GM19467 (cell line): ENCODE data around the gene PLEKHA7.
"Not testable (repeated sequence)": the region's sequence is repeated elsewhere in the genome, so short reads cannot be mapped to it uniquely, and the experiment has no call there.

ENCODE experiments used
- ATAC-seq: cut with Tn5 transposase; IDR thresholded peaks from one replicate; pipeline ENCODE4 v1.9.1; 2021; ENCODE audit warnings: mild to moderate bottlenecking, moderate library complexity; ENCODE audit not compliant: unreplicated experiment

PLEKHA7 gene

DNA sequence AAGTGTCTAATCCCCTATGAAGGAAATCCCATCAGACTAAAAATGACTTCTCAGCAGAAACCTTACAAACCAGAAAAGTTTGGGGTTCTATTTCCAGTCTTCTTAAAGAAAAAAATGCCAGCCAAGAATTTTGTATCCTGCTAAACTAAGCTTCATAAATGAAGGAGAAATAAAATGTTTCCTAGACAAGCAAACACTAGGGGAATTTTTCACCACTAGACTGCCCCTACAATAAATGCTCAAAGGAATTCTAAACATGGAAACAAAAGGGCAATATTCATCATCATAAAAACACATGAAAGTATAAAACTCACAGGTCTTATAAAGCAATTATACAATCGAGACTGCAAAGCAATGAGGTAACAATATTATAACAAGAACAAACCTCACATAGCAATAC lies 124.3 kb downstream of the PLEKHA7 start:
- ATAC-seq: no peak

DNA sequence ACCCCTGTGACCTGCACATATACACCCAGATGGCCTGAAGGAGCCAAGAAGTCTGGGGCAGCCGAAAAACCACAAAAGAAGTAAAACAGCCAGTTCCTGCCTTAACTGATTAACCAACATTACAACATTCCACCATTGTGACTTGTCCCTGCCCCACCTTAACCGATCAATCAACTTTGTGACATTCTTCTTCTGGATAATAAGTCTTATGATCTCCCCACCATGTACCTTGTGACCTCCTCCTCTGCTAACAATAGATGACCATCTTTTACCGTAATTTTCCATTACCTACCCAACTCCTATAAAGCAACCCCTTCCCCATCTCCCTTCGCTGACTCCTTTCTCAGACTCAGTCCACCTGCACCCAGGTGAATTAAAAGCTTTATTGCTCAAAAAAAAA lies 125.2 kb downstream of the PLEKHA7 start:
- not testable (repeated sequence) for ATAC-seq

DNA sequence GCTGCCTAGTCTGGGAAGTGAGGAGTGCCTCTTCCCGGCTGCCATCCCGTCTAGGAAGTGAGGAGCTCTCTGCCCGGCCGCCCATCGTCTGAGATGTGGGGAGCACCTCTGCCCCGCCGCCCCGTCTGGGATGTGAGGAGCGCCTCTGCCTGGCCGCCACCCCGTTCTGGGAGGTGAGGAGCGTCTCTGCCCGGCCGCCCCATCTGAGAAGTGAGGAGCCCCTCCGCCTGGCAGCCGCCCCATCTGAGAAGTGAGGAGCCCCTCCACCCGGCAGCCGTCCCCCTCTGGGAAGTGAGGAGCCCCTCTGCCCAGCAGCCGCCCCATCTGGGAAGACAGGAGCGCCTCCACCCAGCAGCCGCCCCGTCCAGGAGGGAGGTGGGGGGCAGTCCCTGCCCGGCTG lies 126.3 kb downstream of the PLEKHA7 start:
- ATAC-seq: not testable (repeated sequence)

DNA sequence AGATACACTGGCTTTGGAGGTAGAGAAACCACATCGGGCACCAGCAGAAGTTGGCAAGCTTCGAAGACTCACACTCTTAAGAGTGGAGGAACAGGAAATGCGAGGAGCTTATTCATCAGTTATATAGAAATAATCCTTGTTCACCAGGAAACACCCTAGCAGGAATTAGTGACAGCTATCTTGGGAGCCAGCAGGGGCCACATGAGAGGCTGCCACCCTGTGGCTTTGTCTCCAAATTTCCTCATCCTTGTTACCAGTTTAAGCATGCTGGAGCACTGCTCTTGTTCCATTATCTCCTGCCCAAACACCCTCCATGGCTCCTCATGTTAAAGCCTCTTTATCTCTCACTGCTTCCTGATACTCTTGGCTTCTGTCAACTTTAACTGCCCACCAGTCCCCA lies 131.0 kb downstream of the PLEKHA7 start:
- ATAC-seq: no peak

DNA sequence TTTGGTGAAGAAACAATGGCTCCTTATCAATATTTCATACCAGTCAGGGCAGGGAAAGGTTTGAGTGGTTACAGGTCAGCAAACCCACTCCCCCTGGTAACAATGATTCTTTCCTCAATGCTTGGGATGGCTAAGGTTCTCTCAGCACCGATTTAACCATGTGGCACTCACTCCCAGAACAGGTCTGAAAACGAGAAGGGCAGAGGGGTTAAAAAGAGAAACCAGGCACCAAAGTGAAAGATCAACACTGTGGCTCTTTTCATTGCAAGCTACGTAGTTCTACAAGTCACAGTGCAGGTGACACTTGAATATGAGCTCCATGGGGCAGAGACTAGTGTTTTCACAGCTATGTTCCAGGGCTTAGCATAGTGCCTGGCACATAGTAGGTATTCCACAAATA lies 132.4 kb downstream of the PLEKHA7 start:
- no peak for ATAC-seq

DNA sequence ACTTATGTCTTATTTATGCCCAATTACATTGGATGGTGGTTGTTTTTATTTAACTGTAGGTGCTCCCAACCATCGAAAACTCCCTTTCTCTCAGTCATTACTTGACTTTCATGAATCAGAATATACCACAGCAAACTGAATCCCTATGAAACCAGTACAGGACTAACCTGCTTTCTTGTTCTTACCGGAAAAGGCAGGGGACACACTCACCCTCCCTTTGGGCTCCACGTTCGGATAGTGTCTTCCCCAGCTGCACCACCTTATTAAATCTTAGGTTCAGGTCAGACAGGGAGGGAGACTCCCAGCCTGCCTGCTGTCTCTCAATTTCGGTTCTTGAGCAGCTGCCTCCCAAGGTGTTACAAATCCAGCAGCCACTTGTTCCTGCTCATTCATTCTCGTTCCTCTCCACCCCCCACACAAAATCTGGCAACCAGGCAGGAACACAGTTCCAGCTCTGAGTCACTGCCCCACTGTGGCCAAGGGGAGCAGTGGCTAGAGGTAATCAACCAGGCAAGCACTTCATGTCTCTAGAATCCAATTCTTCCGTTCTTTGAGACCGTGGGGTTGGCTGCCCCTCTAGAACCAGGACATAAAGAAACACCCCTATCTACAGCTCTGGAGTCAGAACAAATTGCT lies 133.0 kb downstream of the PLEKHA7 start:
- ATAC-seq: no peak

DNA sequence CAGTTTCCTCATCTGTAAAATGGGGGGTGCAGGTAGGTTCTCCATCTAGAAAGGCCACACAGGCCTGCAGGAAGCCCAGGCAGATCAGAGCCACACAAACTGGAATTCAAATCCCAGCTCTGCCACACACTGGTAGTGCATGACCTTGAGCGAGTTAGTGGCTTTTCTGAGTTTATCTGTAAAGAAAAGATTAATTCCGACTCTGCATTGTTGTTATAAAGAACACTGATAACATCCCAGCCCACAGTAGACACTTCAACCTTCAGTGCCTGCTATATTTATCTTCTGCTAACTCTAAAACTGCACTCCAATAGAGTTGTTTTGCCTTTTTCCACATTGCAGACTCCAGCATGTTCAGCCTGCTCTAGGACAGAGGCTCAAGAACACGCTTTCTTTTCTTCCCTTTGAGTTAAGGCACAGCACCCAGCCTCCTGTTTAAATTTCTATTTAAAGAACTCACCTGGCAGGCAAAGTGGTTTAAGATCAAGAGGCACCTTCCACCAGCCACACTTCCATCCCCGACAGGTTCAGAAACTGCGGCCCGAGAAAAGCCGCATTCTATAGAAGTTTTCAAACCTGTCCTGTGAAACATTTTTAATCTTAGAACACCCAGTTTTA lies 133.9 kb downstream of the PLEKHA7 start:
- no peak for ATAC-seq

DNA sequence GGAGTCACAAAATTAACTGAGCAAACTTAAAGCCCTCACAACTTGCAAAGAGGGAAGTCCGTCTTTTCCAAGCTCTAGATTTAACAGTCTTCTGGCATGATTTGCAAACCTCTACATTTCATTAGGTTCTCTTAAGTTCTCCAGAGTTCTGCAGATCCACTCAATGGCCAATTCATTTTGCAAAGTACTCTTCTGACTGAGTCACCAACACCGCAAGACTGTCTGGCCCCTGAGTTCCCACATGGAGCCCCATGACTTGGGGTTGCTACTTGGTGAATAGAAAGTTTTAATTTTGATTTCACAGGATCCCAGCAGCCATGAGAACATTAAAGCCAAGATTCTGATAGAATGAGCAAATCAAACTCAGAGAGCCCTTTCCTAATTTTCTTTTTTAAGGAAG lies 134.5 kb downstream of the PLEKHA7 start:
- no peak for ATAC-seq

DNA sequence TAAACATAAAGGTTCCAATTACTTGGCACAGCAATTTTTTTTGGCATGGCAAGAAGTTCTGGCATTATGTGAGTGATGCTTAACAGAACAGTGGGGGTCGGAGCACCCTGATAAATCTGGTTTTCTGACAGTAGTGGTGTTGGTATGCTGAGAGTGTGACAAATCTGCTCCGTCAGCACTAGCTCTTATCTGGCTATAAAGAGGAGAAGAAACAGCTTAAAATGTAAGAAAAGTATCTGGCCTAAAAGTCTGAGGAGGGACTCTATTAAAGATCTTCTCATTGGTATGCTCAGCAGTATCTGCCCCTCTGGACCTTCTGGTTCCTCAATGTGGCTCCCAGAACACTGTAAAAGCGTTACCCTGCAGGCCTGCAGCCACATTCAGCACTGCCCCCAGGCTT lies 137.4 kb downstream of the PLEKHA7 start:
- no peak for ATAC-seq

DNA sequence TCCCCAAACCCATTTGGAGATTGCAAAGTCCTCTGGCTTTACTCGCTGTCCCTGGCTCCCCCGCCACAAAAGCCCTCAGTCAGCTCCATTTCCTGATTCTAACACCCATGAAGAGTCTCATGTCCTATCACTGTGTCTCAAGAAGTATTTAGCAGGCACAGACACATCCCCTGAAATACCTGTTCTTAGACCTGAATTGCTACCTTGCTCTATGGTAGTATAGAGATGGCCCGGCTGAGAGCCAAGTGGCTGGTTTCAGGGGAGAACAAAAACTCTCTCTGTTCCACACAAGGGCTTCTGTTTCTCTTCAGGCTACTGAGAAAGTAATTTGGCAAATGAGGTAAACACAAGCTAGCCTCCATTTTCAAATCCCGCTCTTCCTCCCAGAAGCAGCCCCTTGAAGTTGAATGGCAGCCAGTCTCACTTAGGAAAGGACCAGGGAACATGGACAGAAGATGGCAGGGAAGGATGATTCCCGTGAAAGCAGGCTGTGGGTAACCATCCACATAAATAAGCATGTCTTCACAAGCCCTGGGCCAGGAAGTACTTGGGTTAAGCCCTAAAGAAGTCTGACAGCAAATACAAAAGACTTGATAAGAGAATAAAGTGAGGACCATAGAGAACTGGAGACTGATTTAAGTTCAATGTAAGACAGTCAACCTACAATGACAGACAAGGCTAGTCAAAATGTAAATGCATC lies 138.0 kb downstream of the PLEKHA7 start:
- no peak for ATAC-seq

DNA sequence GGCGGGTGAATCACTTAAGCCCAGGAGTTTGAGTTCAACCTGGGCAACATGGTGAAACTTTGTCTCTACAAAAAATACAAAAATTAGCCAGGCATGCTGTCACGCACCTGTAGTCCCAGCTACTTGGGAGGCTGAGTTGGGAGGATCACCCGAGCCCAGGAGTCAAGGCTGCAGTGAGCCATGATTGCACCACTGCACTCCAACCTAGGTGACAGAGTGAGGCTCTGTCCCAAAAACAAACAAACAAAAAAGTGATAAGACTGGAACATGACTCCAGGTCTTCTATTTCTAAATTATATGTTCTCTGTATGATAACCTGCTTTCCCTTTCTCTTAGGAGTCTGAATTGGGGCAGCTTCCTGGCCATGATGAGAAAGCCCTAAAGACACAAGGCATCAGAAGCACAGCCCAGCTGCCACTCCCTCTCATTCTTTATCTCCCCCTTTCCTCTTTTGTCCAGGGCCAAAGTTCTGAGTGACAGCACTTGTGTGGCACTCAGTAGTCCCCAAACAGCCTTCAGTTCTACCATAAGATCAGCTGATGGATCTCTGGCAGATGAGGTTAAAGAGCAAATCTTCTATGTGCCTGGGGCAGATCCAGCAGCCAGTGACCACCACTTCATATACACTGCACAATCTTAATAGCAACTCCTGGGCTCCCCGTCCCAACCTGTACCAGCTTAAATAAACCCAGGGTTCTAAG lies 139.8 kb downstream of the PLEKHA7 start:
- ATAC-seq: no peak

DNA sequence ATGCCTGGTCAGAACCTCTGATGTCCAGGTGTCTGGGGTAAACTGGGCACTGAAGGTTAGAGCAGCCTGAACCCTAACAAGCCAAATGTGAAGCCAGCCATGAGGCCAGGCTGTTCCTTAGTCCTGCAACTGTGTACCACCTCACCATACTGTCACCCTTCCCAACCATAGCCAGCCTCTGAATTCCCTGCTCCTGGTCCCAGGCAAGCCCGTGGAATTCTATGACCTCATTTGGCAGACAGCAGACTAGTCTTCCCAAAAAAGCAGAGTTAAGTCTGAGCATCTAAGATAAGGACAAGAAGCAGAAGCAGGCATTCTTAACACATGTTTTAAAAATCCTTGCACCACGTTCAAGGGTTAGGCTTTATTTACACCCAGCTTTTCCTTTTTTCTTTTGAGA lies 140.9 kb downstream of the PLEKHA7 start:
- no peak for ATAC-seq

DNA sequence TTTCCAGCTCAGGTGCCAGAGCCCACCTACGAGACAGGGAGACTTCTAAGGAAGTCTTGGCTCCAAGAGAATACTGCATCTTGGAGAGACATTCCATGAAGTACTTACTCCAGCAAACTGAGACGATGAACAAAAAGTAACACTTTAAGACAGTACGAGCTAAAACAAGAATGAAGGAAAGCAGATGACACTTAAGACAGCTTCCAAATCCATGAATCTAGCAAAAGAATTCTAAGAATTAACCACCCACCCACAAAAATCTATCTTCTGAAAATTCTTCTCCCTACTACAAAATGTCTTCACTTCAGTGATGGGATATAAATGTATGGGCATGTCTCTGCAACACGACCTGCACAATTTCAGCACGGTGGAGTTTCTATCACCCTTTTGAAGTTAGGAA lies 142.8 kb downstream of the PLEKHA7 start:
- no peak for ATAC-seq

DNA sequence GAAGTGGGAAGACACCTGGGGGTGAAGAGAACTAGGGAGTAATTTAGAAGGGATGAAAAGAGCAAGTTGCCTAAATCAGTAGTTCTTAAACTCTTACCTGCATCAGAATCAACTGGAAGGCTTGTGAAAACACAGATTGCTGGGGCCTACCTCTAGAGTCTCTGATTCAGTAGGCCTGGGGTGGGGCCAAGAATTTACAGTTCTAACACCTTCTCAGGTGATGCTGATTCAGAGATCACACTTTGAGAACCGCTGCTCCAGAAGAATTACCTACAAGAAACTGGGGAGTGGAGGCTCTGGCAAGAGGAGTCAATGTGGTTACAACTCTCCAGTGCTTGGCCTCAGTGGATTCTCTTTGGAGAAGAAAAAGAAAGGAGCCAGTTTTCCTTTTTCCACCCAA lies 147.1 kb downstream of the PLEKHA7 start:
- no peak for ATAC-seq

DNA sequence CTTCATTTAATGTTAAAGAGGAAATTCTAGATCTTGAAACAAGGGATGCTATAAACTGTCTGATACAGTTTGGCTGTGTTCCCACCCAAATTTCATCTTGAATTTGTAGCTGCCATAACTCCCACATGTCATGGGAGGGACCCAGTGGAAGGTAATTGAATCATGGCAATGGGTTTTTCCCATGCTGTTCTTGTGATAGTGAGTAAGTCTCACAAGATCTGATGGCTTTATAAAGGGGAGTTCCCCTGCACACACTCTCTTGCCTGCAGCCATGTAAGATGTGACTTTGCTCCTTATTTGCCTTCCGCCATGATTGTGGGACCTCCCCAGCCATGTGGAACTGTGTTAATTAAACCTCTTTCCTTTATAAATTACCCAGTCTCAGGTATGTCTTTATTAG lies 149.8 kb downstream of the PLEKHA7 start:
- not testable (repeated sequence) for ATAC-seq

DNA sequence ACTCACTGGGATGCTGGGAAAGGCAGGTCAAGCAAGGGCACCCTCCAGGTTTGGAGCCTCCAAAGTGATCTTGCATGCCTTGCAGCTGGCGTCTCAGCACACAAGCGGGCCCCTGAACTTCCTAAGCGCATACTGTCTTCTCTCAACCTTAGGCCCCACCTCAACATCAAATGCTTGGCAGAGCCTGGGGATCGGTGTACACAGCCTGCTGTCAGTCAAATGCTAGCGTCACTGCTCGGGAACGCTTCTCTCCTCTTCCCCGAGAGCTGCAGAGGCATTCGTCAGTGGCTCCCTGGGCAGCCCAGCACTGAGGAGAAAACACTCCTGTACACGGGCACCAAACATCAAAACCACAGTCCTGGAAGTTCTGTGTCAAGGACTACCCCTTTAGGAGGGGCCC lies 150.8 kb downstream of the PLEKHA7 start:
- ATAC-seq: no peak

DNA sequence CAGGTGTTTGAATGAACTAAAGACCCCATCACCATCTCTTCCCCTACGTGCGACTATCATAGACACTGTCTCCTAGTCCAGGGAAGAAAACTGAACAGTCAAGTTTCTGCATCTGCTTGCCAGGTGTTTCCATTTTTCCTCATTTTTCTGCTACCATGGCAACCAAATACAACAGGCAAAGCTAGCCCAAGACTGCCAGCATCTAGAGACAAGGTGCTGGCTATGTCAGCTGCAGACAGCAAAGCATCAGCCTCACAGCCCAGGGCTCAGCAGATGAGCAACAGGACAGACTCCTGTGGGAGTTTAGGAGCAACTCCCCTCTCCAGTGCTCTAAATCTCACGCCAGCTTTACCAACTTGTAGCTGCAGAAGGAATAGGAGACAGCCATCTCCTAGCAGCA lies 151.5 kb downstream of the PLEKHA7 start:
- ATAC-seq: no peak

DNA sequence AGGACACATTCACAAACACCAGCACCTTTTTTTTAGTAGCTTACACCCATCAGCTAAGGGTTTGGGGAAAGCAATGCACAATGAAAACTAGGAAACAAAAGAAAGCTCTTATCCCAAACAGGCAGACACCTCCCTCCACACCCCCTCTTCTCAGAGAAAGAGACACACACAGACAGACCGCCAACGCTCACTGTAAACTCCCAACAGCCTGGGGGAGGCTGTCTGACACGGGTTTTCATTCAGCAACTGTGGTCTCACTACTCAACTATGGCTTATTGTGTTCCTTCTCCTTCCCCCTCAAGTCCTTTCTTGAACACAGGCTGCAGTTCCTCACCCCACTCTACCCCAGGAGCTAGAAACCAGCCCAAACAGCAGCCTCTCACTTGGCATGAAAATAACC lies 152.4 kb downstream of the PLEKHA7 start:
- ATAC-seq: no peak

DNA sequence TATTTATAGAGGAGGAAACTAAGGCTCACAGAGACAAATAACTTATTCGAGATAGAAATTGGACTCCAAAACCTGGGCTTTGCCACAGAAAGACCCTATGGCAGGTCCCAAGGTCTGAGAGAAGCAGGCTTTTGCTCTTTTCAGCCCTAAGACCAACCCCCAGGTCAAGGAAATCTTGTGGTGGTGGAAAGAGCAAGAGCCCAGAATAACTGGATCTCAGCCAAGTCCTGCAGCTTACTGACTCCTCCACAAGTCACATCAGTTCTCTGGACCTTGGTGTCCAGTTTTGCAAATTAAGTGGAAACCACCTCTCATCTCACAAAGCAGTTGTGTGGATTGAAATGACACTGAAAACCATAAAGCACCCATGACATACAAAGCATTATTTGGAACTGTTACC lies 153.6 kb downstream of the PLEKHA7 start:
- no peak for ATAC-seq

DNA sequence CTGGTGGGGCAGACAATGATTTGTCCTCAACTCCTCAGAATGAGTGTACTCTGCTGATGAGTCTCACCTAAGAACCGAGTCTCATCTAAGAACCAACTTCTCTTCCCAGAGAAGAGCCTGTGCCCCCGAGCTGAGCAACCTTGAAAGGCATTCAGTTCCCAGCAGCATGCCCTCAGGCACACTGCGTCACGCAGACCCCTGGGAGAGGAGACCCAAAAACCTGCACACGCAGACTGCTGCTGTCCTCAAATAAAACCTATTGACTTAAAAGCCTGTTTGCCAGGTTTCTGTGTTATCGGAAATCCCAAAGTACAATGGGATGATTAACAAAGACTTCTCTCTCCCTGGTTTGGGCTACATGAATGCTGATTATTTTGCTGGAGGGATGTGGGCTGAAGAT lies 154.6 kb downstream of the PLEKHA7 start:
- ATAC-seq: no peak

DNA sequence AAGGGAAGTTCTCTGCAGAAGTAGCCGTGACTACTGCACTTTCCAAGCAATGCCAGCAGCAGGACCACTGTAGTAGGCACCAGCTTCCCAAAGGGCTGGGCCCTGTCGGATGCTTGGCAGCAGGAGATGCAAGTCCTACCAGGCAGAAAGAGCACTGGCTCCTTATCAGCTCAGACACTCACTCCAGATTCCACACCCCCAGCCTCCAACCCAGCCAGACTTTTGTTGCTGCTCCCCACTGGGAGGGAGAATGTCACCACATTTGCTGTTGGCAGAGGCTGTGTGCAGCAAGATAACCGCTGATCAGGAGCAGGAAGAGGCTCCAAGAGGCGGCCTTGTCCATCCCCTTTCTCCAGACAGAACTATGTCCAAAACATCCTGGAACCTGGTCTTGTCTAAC lies 157.0 kb downstream of the PLEKHA7 start:
- no peak for ATAC-seq

DNA sequence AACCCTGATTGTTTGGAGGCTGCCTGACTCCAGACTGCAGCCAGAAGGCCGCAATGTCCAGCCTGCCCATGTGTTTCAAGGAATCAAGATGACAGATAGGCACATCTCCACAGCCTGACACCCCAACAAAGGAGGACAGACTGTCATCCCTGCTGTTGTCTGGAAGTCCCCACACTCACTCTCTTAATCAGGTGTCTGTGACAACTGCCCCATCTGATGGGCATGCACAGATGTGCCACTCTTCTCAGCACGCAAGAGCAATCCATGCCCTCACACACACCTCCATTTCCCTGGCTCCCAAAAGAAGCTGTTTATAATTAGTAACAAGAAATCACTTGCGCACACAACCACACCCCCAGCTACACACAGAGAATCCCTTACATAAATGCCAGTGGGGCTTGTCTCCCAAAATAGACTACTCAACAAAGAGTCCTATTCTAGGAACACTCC lies 158.2 kb downstream of the PLEKHA7 start:
- no peak for ATAC-seq
